Keratinocyte (primary cell): ENCODE data around the gene COX4I1.
"Not testable (repeated sequence)": the region's sequence is repeated elsewhere in the genome, so short reads cannot be mapped to it uniquely, and the experiment has no call there.

Source experiments
- EZH2 ChIP-seq: IDR thresholded peaks from one replicate; pipeline ENCODE4 v1.6.1; 2012; ENCODE audit warnings: inconsistent platforms, mild to moderate bottlenecking, low read length, moderate library complexity
- TF ChIP-seq, protein P1 (sequence below), 3 experiments: IDR thresholded peaks in 1 of 3; conservative IDR thresholded peaks in 1 of 3; optimal IDR thresholded peaks in 1 of 3; 2 replicates in 2 of 3; 3 replicates in 1 of 3; pipeline versions ENCODE3 to v1.5.1; 2011; ENCODE audit warnings: low read length in 3 of 3, mild to moderate bottlenecking in 3 of 3, moderate library complexity in 2 of 3, control low read depth in 1 of 3, inconsistent platforms in 1 of 3; ENCODE audit not compliant: insufficient read depth in 2 of 3; ENCODE audit errors: extremely low read depth in 1 of 3

DNA sequence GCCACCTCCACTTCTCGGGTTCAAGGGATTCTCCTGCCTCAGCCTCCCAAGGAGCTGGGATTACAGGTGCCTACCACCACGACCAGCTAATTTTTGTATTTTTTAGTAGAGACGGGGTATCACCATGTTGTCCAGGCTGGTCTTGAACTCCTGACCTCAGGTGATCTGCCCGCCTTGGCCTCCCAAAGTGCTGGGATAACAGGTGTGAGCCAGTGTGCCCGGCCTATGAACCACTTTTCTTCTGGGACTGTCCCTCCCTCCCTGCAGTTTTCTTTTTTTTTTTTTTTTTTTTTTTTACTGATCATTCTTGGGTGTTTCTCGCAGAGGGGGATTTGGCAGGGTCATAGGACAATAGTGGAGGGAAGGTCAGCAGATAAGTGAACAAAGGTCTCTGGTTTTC lies 7.8 kb downstream of the COX4I1 start:
- TF ChIP-seq, protein P1, sequence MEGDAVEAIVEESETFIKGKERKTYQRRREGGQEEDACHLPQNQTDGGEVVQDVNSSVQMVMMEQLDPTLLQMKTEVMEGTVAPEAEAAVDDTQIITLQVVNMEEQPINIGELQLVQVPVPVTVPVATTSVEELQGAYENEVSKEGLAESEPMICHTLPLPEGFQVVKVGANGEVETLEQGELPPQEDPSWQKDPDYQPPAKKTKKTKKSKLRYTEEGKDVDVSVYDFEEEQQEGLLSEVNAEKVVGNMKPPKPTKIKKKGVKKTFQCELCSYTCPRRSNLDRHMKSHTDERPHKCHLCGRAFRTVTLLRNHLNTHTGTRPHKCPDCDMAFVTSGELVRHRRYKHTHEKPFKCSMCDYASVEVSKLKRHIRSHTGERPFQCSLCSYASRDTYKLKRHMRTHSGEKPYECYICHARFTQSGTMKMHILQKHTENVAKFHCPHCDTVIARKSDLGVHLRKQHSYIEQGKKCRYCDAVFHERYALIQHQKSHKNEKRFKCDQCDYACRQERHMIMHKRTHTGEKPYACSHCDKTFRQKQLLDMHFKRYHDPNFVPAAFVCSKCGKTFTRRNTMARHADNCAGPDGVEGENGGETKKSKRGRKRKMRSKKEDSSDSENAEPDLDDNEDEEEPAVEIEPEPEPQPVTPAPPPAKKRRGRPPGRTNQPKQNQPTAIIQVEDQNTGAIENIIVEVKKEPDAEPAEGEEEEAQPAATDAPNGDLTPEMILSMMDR (optimal IDR thresholded peaks at IDR 0.05 in 1 of 3, IDR thresholded peaks at IDR 0.05 in 1 of 3, conservative IDR thresholded peaks at IDR 0.05 in 1 of 3; ENCODE audit: extremely low read depth in 1 of 3, insufficient read depth in 2 of 3, low read length in 3 of 3): not testable (repeated sequence)
- TF ChIP-seq EZH2: not testable (repeated sequence)
